ENCODE data around the gene JAZF1. TPM values are rescaled to one million over a fixed set of nuclear protein-coding genes. Genes with fewer than 3 reads are reported as not detected.

The JAZF1 gene
- total RNA-seq, 1 donor from 2014 or later, result 5.4 TPM

- peak; percentile 73 for ATAC-seq
Measured at GRCh38 chr7:28142650-28143049, 37.9 kb downstream of the JAZF1 start.

GRCh38 chr7:28140979-28141378 is 39.6 kb downstream of the JAZF1 start:
- DNase-seq (ENCODE audit: low spot score) (no peak), ATAC-seq (no peak)

More at GRCh38 chr7:28142650-28143049, 37.9 kb downstream of the JAZF1 start:
- DNase-seq (ENCODE audit: low spot score), result no peak

GRCh38 chr7:28138837-28139236 is 41.8 kb downstream of the JAZF1 start:
- ATAC-seq (no peak), DNase-seq (ENCODE audit: low spot score) (no peak)

GRCh38 chr7:28137463-28137862 is 43.1 kb downstream of the JAZF1 start:
- DNase-seq (ENCODE audit: low spot score) (no peak), ATAC-seq (no peak)

- no peak for ATAC-seq
Measured at GRCh38 chr7:28136885-28137284, 43.7 kb downstream of the JAZF1 start.

GRCh38 chr7:28136420-28136819 is 44.2 kb downstream of the JAZF1 start:
- no peak for DNase-seq (ENCODE audit: low spot score)
- no peak for ATAC-seq

More at GRCh38 chr7:28136885-28137284, 43.7 kb downstream of the JAZF1 start:
- no peak for DNase-seq (ENCODE audit: low spot score)

- ATAC-seq (no peak), DNase-seq (ENCODE audit: low spot score) (no peak)
Measured at GRCh38 chr7:28135760-28136159, 44.8 kb downstream of the JAZF1 start.

GRCh38 chr7:28135315-28135714 is 45.3 kb downstream of the JAZF1 start:
- DNase-seq (ENCODE audit: low spot score) (no peak), ATAC-seq (no peak)

GRCh38 chr7:28133872-28134271 is 46.7 kb downstream of the JAZF1 start:
- DNase-seq (ENCODE audit: low spot score) (no peak), ATAC-seq (no peak)

- no peak for DNase-seq (ENCODE audit: low spot score)
- ATAC-seq, result no peak
Measured at GRCh38 chr7:28132959-28133870, 47.4 kb downstream of the JAZF1 start.

GRCh38 chr7:28130277-28130676 is 50.3 kb downstream of the JAZF1 start:
- no peak for ATAC-seq

GRCh38 chr7:28128608-28129007 is 52.0 kb downstream of the JAZF1 start:
- no peak for ATAC-seq
- no peak for DNase-seq (ENCODE audit: low spot score)

More at GRCh38 chr7:28130277-28130676, 50.3 kb downstream of the JAZF1 start:
- no peak for DNase-seq (ENCODE audit: low spot score)

- no peak for DNase-seq (ENCODE audit: low spot score)
- ATAC-seq, result no peak
Measured at GRCh38 chr7:28126410-28127041, 54.1 kb downstream of the JAZF1 start.

GRCh38 chr7:28125431-28126409 is 54.9 kb downstream of the JAZF1 start:
- DNase-seq (ENCODE audit: low spot score) (no peak), ATAC-seq (no peak)

GRCh38 chr7:28124413-28124812 is 56.2 kb downstream of the JAZF1 start:
- ATAC-seq (no peak), DNase-seq (ENCODE audit: low spot score) (no peak)

GRCh38 chr7:28123752-28124151 is 56.8 kb downstream of the JAZF1 start:
- no peak for ATAC-seq
- no peak for DNase-seq (ENCODE audit: low spot score)

- ATAC-seq, result no peak
- no peak for DNase-seq (ENCODE audit: low spot score)
Measured at GRCh38 chr7:28121496-28121895, 59.1 kb downstream of the JAZF1 start.

GRCh38 chr7:28116041-28116440 is 64.6 kb downstream of the JAZF1 start:
- ATAC-seq (peak; percentile 70), DNase-seq (ENCODE audit: low spot score) (no peak)

GRCh38 chr7:28115261-28115660 is 65.3 kb downstream of the JAZF1 start:
- DNase-seq (ENCODE audit: low spot score), result no peak

GRCh38 chr7:28114056-28114455 is 66.5 kb downstream of the JAZF1 start:
- DNase-seq (ENCODE audit: low spot score) (no peak), ATAC-seq (no peak)

More at GRCh38 chr7:28115261-28115660, 65.3 kb downstream of the JAZF1 start:
- ATAC-seq, result no peak

All from left lobe of liver (tissue), 2 donors.